Measurements from ENCODE around the gene INIP. TPM values are rescaled to one million over a fixed set of nuclear protein-coding genes. Genes with fewer than 3 reads are reported as not detected.

Gene INIP
- 22.6 and 24.5 TPM in 2 replicates for total RNA-seq (2021)
- long read RNA-seq, full-length matches to known transcripts = 34 of 47 reads
- long read RNA-seq, partial matches to known transcripts = 0 of 47 reads
- long read RNA-seq, other reads (novel, unspliced or antisense) = 13 of 47 reads

GRCh38 chr9:112717661-112718331, at the start of gene INIP:
TSS of gene INIP (minus strand) at chr9:112718117. CDS start at chr9:112716485, 1,632 bp downstream.
- H3K4me2 ChIP-seq (ENCODE audit: insufficient read depth, insufficient read length, low read length) = peak within 1 kb of the TSS; percentile 82
- no peak within 1 kb of the TSS for H3K14ac ChIP-seq (ENCODE audit: insufficient read depth, low read length)
- no peak within 1 kb of the TSS for H2AK5ac ChIP-seq (ENCODE audit: insufficient read length, low read length)
- no peaks in the 10 kb centered on the region for H3K79me1 ChIP-seq (ENCODE audit: insufficient read depth, low read depth, low read length, poor library complexity, severe bottlenecking)
- no peaks in the 10 kb centered on the region; the same call in 1 of the 2 replicates for H3K79me2 ChIP-seq (ENCODE audit: insufficient read depth, low read length)
- no peak within 1 kb of the TSS for H3T11ph ChIP-seq (ENCODE audit: low read length)
- no peak within 1 kb of the TSS for H2BK12ac ChIP-seq (ENCODE audit: insufficient read length, low read depth, low read length)
- H4K91ac ChIP-seq (ENCODE audit: insufficient read length, low read depth, low read length) = no peak within 1 kb of the TSS
- no peak for TF ChIP-seq CTCF (conservative IDR thresholded peaks at IDR 0.05)
- peak within 1 kb of the TSS; percentile 13 for H3K18ac ChIP-seq (ENCODE audit: insufficient read length, low read depth, low read length)
- peak within 1 kb of the TSS; percentile 95 to 97 for H3K4me3 Mint-ChIP-seq
- no peak within 1 kb of the TSS; the same call in 1 of the 2 replicates for H3K4ac ChIP-seq (ENCODE audit: low read depth, low read length)
- H3K4me1 ChIP-seq (ENCODE audit: insufficient read depth, low read length) = no peaks in the 10 kb centered on the region
- H3K27me3 ChIP-seq (ENCODE audit: insufficient read depth, low read length) = no peaks in the 10 kb centered on the region
- H4K8ac ChIP-seq (replicated peaks; ENCODE audit: insufficient read length, low read depth, low read length) = no peak within 1 kb of the TSS
- peaks cover 3 to 4% of the 10 kb centered on the region in 2 experiments; a peak in 4 of 5 replicates for H3K9me3 Mint-ChIP-seq
- no peak within 1 kb of the TSS for H3K56ac ChIP-seq (ENCODE audit: insufficient read length, low read depth, low read length)
- peak; percentile 99 for DNase-seq
- no peaks in the 10 kb centered on the region for H4K20me1 ChIP-seq (ENCODE audit: control insufficient read depth, insufficient read depth, insufficient read length)
- H3K27ac Mint-ChIP-seq = peak within 1 kb of the TSS; percentile 96 to 99 (median 97)
- no peak within 1 kb of the TSS for H4K5ac ChIP-seq (ENCODE audit: insufficient read length, low read depth, low read length)
- no peak within 1 kb of the TSS for H2BK120ac ChIP-seq (ENCODE audit: low read depth, low read length, poor library complexity, severe bottlenecking)
- no peak within 1 kb of the TSS for H2BK5ac ChIP-seq (ENCODE audit: insufficient read length, low read length)
- H3K27ac ChIP-seq (ENCODE audit: insufficient read length, low read depth, low read length) = peak within 1 kb of the TSS; percentile 9
- no peak within 1 kb of the TSS for H2BK20ac ChIP-seq (ENCODE audit: low read depth, low read length, poor library complexity, severe bottlenecking)
- peak within 1 kb of the TSS; percentile 60 for H3K9ac ChIP-seq (ENCODE audit: extremely low read depth, insufficient read length, low read length)
- no peaks in the 10 kb centered on the region for H3K23me2 ChIP-seq (ENCODE audit: insufficient read length, low read depth, low read length, poor library complexity, severe bottlenecking)
- H3K4me1 Mint-ChIP-seq = 0 out of 4 replicates have a peak, but pooled peaks cover 3% of the 10 kb centered on the region in 2 experiments
- H2AFZ ChIP-seq (ENCODE audit: low read length) = no peak within 1 kb of the TSS
- H2BK15ac ChIP-seq (ENCODE audit: low read depth, low read length) = no peak within 1 kb of the TSS
- no peak within 1 kb of the TSS for H3K23ac ChIP-seq (ENCODE audit: insufficient read length, low read depth, low read length)
- peaks cover 9 to 11% (median 9%) of the 10 kb centered on the region in 3 experiments; a peak in 6 of 7 replicates for H3K36me3 Mint-ChIP-seq (ENCODE audit: insufficient read depth in 1 of 3, low read depth in 3 of 3)
- H3K27me3 Mint-ChIP-seq (ENCODE audit: low read depth) = no peaks in the 10 kb centered on the region
- H3K9me3 ChIP-seq (ENCODE audit: control insufficient read depth, low read depth, low read length) = no peaks in the 10 kb centered on the region
- WGBS (ENCODE audit: extremely low coverage, insufficient read length, low lambda C conversion rate) = no CpG with 5 or more reads among the region's 51 CpGs

Measured in H9 (cell line).